NCI-H526 treated with DMSO at 0.1 percent for 48 hours (cell line): ENCODE results near the gene TENM4.
A peak's percentile ranks its signal among the peaks of the same experiment; 100 is the strongest.

Source experiments
- DNase-seq: peaks from one replicate; lab custom pipeline; 2025; lab: John Stamatoyannopoulos, UW

Gene TENM4

GRCh38 chr11:79083352-79083751 lies 357.5 kb downstream of the TENM4 start:
- DNase-seq: no peak

DNA sequence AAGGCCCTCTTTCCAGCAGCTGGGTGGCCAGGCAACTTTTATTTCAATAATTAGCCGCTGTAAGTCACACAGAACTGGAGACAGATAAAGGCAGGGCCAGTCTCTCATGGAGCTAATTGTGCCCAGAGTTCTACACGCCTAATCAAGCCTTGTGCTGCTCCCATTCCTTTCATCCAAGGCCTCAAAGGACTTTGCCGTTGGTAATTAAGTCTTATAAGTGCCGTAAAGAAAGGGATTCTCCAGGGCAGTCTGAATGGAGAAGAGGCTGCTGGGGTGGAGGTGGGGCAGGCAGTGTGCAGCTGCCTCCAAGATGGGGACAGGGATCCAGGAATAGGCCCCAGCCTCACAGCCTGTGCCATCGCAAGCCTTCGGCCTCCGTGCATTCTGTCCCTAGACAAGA lies 357.9 kb downstream of the TENM4 start:
- no peak for DNase-seq

- no peak for DNase-seq
Observed at GRCh38 chr11:79082280-79082679, 358.6 kb downstream of the TENM4 start.

- DNase-seq: no peak
Observed at GRCh38 chr11:79081471-79082031, 359.3 kb downstream of the TENM4 start.

DNA sequence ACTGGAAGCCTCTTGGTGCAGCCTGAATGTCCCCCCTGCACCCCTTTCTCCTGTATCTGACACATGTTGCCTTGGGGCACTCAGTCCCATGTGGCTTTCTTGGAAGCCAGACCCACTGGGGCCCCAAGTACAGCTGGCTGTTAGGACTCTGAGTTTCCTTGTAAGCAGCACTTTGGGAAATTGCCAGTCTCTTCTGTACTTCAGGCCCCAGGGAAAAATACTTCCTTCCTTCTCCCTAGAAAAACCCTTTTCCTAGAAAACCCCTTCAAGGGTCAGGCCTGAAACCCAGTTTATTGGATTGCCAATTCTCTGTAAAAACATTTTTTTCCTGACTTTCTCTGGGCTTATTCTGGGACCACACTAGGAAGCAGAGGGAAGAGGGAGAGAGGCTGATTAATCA lies 360.3 kb downstream of the TENM4 start:
- no peak for DNase-seq

GRCh38 chr11:79078999-79079398 lies 361.8 kb downstream of the TENM4 start:
- no peak for DNase-seq

GRCh38 chr11:79078456-79078855 lies 362.4 kb downstream of the TENM4 start:
- no peak for DNase-seq

DNA sequence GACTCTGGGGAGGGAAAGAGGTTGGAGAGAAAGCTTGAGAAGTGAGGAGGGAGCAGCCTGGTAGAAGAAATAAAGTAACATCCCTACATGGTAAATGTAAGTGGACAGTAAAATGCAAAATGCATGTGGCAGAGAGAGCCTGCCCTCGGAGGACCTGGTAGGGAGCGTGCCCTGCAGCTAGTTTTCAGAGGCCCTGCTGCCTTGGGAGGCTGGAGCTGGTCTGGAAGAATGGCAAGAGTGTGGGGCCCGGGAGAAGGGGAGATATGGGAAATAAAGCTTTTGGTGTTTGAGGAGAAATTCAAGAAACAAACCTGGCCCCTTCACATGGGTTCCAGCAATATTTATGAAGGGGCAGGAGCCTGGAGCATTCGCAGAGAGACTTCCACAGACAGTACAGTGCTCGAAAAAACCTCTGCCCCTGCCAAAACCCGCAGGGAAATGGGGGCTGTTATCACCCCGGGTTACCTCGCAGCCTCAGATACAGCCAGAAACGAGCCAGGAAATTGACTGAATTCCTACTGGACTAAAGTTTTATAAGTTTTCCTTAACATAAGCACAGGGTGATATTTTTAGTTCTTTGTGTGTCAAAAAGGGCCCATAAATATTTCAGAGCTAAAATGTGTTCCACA lies 363.0 kb downstream of the TENM4 start:
- DNase-seq: no peak

DNA sequence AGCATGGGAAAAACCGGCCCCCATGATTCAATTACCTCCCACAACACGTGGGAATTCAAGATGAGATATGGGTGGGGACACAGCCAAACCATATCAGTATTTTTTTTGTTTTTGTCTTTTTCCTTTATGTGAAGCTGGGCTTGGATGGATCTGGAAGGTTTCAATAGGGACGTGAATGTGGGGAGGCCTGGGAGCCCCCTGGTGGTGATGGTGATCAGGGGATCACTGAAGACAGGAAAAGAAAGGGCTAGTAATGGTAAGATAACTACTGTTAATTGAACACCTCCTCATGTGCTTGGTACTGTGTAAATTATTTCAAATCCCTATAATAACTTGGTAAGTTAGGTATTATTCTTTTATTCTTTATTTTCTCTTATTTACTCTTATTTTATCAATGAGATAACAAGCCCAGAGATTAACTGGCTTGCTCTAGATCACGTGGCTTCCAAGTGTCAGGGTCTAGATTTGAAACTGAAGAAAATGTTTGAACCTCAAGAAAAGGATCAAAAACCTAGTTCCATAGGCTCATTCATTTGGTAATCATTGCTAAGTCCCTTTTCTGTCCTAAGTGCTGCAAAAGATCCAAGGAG lies 364.2 kb downstream of the TENM4 start:
- no peak for DNase-seq

DNA sequence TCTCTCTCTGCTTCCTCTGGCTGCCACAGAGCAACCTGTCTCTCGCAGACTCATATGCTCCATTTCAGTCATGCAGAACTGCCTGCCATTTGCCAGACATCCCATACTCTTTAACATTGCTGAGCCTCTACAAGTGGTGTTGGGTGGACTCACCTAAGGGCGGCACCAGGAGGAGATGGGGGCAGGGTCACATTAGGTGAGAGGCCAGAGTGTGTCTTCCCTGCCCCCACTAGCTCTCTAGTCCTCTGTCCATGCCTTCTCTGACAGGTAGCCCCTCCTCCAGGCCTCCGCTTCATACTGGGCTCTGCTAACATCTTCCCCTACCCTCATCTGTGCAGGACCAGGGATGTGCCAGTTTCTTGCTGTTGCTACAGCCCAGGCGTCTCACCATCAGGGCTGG lies 366.3 kb downstream of the TENM4 start:
- DNase-seq: no peak

DNA sequence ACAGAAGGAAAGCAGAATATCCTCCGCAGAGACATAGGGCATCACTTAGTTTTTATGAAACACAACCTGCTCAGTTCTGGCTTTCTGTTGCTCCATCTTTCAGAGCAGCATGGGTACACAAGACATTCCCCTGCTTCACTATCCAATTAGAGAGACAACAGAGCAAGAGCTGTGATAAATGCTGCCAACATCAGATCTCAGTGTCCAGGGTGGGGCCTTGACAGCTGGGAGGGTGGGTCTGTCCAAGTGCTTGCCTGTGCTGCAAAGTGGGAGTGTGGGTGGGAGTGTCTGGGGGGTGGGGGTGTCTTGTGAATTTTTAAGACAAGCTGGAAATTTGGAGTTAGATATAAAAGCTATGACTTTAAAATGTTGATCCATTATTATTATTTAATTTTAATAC lies 369.6 kb downstream of the TENM4 start:
- DNase-seq: no peak

DNA sequence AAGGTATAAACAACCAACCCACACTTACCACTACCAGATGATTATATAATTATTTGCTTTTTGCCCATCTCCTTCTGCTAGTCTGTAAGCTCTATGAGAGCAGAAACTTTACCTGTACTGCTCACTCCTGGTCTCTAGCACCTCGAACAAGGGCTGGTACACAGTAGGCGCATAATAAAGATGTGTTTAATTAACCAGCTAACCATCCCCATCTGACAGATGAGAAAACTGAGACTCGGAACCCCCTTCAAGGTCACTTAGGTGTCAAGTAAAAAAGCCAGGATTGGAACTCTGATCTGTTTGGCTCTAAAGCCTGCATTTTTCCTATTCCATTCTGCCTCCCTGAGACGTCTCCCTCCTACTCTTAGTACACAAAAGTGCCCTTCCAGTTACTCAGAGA lies 370.3 kb downstream of the TENM4 start:
- no peak for DNase-seq

DNA sequence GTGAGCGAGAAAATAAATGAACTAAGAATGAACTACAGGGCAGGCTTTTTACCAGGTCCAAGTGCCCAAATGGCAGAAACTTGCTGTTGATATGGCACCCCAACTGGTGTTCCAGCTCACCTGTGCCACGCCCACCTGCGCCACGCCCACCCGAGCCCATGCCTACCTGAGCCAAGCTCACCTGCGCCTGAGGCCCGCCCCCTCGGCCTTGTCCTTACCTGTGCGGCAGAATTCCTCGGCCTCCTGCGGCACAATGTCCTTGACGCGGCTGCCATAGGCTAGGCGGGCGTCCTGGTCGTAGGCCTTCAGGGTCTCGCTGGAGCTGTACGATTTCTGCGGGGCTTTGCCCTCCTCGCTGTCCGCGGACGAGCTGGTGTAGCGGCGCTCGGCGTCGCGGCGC lies 371.3 kb downstream of the TENM4 start:
- DNase-seq: no peak

- DNase-seq: no peak
Observed at GRCh38 chr11:79068356-79068755, 372.5 kb downstream of the TENM4 start.

DNA sequence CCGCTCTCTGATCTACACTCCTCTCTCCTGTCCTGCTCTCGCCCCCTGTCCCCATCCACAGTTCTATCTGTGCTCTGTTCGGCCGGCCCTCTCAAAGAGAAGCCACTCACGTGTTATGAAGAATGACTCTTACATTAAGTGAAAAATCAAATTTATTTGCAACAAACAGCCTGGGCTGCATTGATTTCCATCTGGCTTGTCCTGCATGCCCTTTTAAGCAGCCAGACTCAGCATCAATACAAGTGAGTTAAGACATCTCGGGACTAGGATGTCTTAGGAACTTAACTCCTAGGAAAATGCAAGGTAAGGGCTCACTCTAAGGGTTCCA lies 373.5 kb downstream of the TENM4 start:
- DNase-seq: no peak

GRCh38 chr11:79066456-79067351 lies 374.1 kb downstream of the TENM4 start:
- no peak for DNase-seq

DNA sequence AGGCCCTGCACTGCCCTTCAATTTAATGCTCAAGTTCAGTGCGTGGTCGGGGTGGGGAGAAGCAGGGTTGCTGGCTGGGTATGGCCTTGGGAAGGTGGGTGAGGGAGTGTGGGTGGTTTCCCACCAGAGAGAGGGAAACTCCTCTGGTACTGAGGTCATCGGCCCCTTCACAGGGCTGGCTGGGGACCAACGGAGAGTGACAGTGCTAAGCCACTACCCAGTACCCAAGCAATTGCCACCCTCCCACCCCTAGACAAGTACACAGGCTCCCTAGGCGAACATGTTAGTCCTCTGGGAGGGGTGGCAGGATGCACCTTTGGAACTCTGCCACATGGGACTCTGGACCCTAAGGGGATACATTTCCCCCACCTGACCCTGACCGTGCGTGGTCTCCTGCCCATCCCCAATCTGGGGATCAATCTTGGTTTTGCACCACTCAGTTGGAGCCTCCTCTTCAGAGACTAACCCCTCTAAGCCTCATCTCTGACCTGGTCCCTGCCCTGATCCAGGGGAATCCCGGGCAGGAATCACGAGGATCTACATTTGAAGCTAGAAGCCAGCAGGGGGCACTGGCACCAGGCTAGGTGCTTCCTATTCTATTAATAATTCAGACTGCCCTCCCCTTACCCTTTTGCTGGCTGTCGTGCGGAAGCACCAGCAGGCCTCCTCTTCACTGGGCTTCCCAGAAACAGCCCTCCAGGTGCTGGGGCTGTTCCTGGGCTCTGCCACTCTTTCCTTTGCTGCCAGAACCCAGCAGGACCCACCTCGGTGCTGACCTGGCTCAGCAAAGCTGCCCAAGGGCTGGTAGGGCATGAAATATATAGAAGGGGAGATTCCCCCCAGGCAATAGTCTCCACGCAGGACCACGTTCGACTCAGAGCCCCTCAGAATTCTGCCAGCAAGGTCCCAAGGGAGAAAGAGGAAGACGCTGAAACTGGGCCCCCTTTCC lies 377.7 kb downstream of the TENM4 start:
- peak; percentile 14 for DNase-seq

- no peak for DNase-seq
Observed at GRCh38 chr11:79060081-79060953, 380.5 kb downstream of the TENM4 start.

GRCh38 chr11:79059141-79059540 lies 381.7 kb downstream of the TENM4 start:
- DNase-seq: no peak

DNA sequence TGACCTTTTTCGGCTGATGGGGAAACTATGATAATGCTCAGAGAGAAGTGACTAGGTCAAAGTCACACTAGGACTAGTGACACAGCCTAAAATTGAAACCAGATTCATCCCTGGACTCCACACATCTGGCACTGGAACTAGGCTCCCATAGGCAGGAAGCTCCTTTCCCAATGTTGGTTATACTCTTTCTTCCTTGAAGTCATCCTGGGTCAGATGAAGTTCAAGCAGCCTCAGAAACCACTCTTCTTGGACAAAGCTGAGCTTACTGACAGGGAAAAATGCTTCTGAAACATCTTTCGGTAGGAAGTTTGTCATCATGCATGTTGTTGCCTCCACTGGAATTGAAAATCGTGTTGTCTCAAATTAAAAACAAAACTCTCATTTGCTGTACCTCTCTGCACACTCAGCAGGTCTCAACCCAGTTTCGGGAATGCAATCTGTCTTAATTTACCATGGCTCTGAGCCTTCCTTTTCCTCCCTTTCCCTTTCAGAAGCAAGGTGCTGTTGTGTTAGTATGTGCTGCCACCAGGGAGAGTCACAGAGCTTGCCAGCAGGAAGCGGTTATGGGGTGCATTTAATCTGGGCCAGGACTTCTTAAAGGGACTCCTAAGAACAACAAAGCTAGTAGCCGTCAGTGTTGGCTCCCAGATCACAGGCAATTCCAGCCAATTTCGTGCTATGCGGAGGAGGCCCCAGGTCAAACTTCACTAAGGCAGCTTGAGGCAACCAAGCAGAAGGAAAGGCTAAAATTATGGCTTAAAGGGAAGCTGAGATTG lies 384.8 kb downstream of the TENM4 start:
- DNase-seq: no peak
